H1 (cell line): Measurements from ENCODE around the gene RNF214. TPM values are rescaled to one million over a fixed set of nuclear protein-coding genes. Genes with fewer than 3 reads are reported as not detected.

Experiments used
- CTCF ChIA-PET: fragments of 300-600 bp; sonication (Branson Sonifier 250); formaldehyde crosslinking; loops from one replicate; lab custom pipeline; 2021; ENCODE audit not compliant: partially characterized antibody; lab: Charles Lee
- POLR2A ChIA-PET: fragments of 300-600 bp; sonication (Branson Sonifier 250); formaldehyde crosslinking; loops from one replicate; lab custom pipeline; 2021; ENCODE audit warnings: inconsistent platforms; ENCODE audit not compliant: partially characterized antibody; lab: Charles Lee
- DNase-seq, 2 experiments: peaks; one replicate each; pipeline versions ENCODE4 v3.0.0 to v3.0.0-alpha.2; 2010 to 2022; ENCODE audit warnings: low spot score in 2 of 2, low read depth in 1 of 2, mixed read lengths in 1 of 2
- FAIRE-seq: peaks from 2 replicates; lab custom pipeline; 2011; peaks lifted over from hg19 to GRCh38; lab: Jason Lieb, UNC
- H2AFZ ChIP-seq: 2 replicates; pipeline ENCODE4 v1.8.1; 2012; ENCODE audit warnings: low read length, inconsistent platforms
- H2AK5ac ChIP-seq: 2 replicates; pipeline ENCODE4 v1.6.1; 2013; ENCODE audit warnings: low read depth, low read length
- H2BK120ac ChIP-seq: replicated peaks from 2 replicates; pipeline ENCODE3; 2013; ENCODE audit warnings: low read depth, low read length, inconsistent platforms
- H2BK12ac ChIP-seq: 2 replicates; pipeline ENCODE4 v1.6.1; 2013; ENCODE audit warnings: low read depth, low read length
- H2BK15ac ChIP-seq: 2 replicates; pipeline ENCODE4 v1.6.1; 2013; ENCODE audit warnings: low read length
- H2BK20ac ChIP-seq: 2 replicates; pipeline ENCODE4 v1.6.1; 2013; ENCODE audit warnings: low read length
- H2BK5ac ChIP-seq: 2 replicates; pipeline ENCODE4 v1.6.1; 2013; ENCODE audit warnings: low read depth, low read length
- H3K14ac ChIP-seq: 2 replicates; pipeline ENCODE4 v1.6.1; 2013; ENCODE audit warnings: inconsistent platforms; ENCODE audit not compliant: insufficient read length
- H3K18ac ChIP-seq: 2 replicates; pipeline ENCODE4 v1.6.1; 2013; ENCODE audit warnings: low read length; ENCODE audit errors: extremely low read depth
- H3K23ac ChIP-seq: 2 replicates; pipeline ENCODE4 v1.6.1; 2013; ENCODE audit warnings: inconsistent platforms; ENCODE audit not compliant: insufficient read length
- H3K23me2 ChIP-seq: 2 replicates; pipeline ENCODE4 v1.6.1; 2013; ENCODE audit warnings: low read depth, low read length
- H3K27ac ChIP-seq: 2 replicates; pipeline ENCODE4 v1.6.1; 2011; ENCODE audit warnings: low read depth, low read length, inconsistent platforms
- H3K27me3 ChIP-seq, 4 experiments: replicated peaks in 1 of 4; 1 replicate in 1 of 4; 2 replicates in 3 of 4; pipeline versions ENCODE4 v1.6.1 to v1.8.1; 2011 to 2013; ENCODE audit warnings: low read length in 3 of 4, mild to moderate bottlenecking in 3 of 4, inconsistent platforms in 2 of 4, mixed read lengths in 2 of 4, moderate library complexity in 1 of 4; ENCODE audit not compliant: control insufficient read depth in 3 of 4, insufficient read depth in 3 of 4; ENCODE audit errors: extremely low read depth in 1 of 4
- H3K36me3 ChIP-seq, 4 experiments: 2 replicates each; pipeline versions ENCODE4 v1.6.1 to v1.8.1; 2011 to 2013; ENCODE audit warnings: mild to moderate bottlenecking in 4 of 4, low read length in 3 of 4, moderate library complexity in 2 of 4, control low read depth in 1 of 4, inconsistent platforms in 1 of 4; ENCODE audit not compliant: insufficient read depth in 4 of 4, control insufficient read depth in 2 of 4
- H3K4ac ChIP-seq: replicated peaks from 2 replicates; pipeline ENCODE3; 2013; ENCODE audit warnings: low read length, low read depth, mixed read lengths, inconsistent platforms; ENCODE audit not compliant: insufficient read length
- H3K4me1 ChIP-seq, 4 experiments: replicated peaks in 1 of 4; 1 replicate in 1 of 4; 2 replicates in 3 of 4; pipeline versions ENCODE4 v1.6.1 to v1.8.1; 2011 to 2013; ENCODE audit warnings: low read length in 3 of 4, inconsistent platforms in 2 of 4, mixed read lengths in 1 of 4; ENCODE audit not compliant: insufficient read depth in 4 of 4, control insufficient read depth in 3 of 4
- H3K4me2 ChIP-seq, 2 experiments: 2 replicates each; pipeline versions ENCODE4 v1.6.1 to v1.8.1; 2011 to 2013; ENCODE audit warnings: low read depth in 2 of 2, low read length in 2 of 2, control low read depth in 1 of 2, inconsistent platforms in 1 of 2, mild to moderate bottlenecking in 1 of 2; ENCODE audit not compliant: insufficient read depth in 1 of 2
- H3K4me3 ChIP-seq, 4 experiments: fragments of 200-600, 300-600 bp in 1 of 4; sonication (generic), shearing (Covaris generic), sonication (Bioruptor Twin) in 1 of 4; 2 replicates each; pipeline versions ENCODE4 v1.5.1 to v1.8.1; 2011 to 2016; ENCODE audit warnings: low read length in 4 of 4, low read depth in 3 of 4, control low read depth in 2 of 4, inconsistent platforms in 2 of 4, mild to moderate bottlenecking in 2 of 4, mixed read lengths in 1 of 4, moderate library complexity in 1 of 4; ENCODE audit not compliant: insufficient read depth in 2 of 4; ENCODE audit errors: extremely low read depth in 1 of 4
- H3K56ac ChIP-seq: replicated peaks from 2 replicates; pipeline ENCODE3; 2013; ENCODE audit warnings: low read depth, mild to moderate bottlenecking, mixed read lengths, low read length, inconsistent platforms; ENCODE audit not compliant: insufficient read length
- H3K79me1 ChIP-seq: 2 replicates; pipeline ENCODE4 v1.6.1; 2013; ENCODE audit warnings: low read depth, low read length, control low read depth
- H3K79me2 ChIP-seq, 2 experiments: 2 replicates each; pipeline versions ENCODE4 v1.6.1 to v1.8.1; 2012 to 2013; ENCODE audit warnings: low read length in 2 of 2, mild to moderate bottlenecking in 2 of 2, inconsistent platforms in 1 of 2; ENCODE audit not compliant: insufficient read depth in 2 of 2, control insufficient read depth in 1 of 2
- H3K9ac ChIP-seq, 4 experiments: replicated peaks in 1 of 4; 1 replicate in 1 of 4; 2 replicates in 3 of 4; pipeline versions ENCODE4 v1.6.1 to v1.8.1; 2011 to 2013; ENCODE audit warnings: low read depth in 3 of 4, low read length in 3 of 4, control low read depth in 2 of 4, mild to moderate bottlenecking in 2 of 4, moderate library complexity in 2 of 4, inconsistent platforms in 1 of 4; ENCODE audit errors: extremely low read depth in 1 of 4
- H3K9me3 ChIP-seq, 2 experiments: 2 replicates each; pipeline versions ENCODE4 v1.6.1 to v1.8.1; 2012 to 2013; ENCODE audit warnings: mild to moderate bottlenecking in 2 of 2, moderate library complexity in 2 of 2, control low read depth in 1 of 2, inconsistent platforms in 1 of 2, low read depth in 1 of 2, low read length in 1 of 2, mixed read lengths in 1 of 2; ENCODE audit not compliant: insufficient read depth in 2 of 2
- H4K20me1 ChIP-seq, 2 experiments: replicated peaks in 1 of 2; 2 replicates each; pipeline versions ENCODE3 to v1.8.1; 2011 to 2013; ENCODE audit warnings: inconsistent platforms in 2 of 2, low read length in 2 of 2, mild to moderate bottlenecking in 1 of 2; ENCODE audit not compliant: insufficient read depth in 2 of 2, control insufficient read depth in 1 of 2
- H4K5ac ChIP-seq: 2 replicates; pipeline ENCODE4 v1.6.1; 2013; ENCODE audit warnings: low read length, low read depth, mixed read lengths, inconsistent platforms; ENCODE audit not compliant: insufficient read length
- H4K8ac ChIP-seq: 2 replicates; pipeline ENCODE4 v1.8.0; 2013; ENCODE audit warnings: mild to moderate bottlenecking, moderate library complexity, low read length, inconsistent platforms; ENCODE audit not compliant: insufficient read depth; ENCODE audit errors: extremely low read depth
- H4K91ac ChIP-seq: replicated peaks from 2 replicates; pipeline ENCODE3; 2013; ENCODE audit warnings: low read length, mixed read lengths, inconsistent platforms; ENCODE audit not compliant: insufficient read length
- EZH2 ChIP-seq: fragments of 200-600 bp; sonication (generic); IDR thresholded peaks from 2 replicates; pipeline ENCODE4 v1.7.1; 2012; ENCODE audit warnings: low read depth, mild to moderate bottlenecking, moderate library complexity, low read length, inconsistent platforms; ENCODE audit not compliant: severe bottlenecking
- GABPA ChIP-seq: IDR thresholded peaks from 2 replicates; pipeline ENCODE4 v1.6.1; 2011; ENCODE audit warnings: mild to moderate bottlenecking, low read length, moderate library complexity, borderline replicate concordance; ENCODE audit not compliant: insufficient read depth
- HDAC6 ChIP-seq: IDR thresholded peaks from one replicate; pipeline ENCODE4 v1.7.1; 2012; ENCODE audit warnings: low read depth, mild to moderate bottlenecking, inconsistent platforms, low read length, moderate library complexity
- JUND ChIP-seq: IDR thresholded peaks from 2 replicates; pipeline ENCODE4 v1.6.1; 2011; ENCODE audit warnings: mild to moderate bottlenecking, improper control_type of control experiment, low read length
- POLR2A ChIP-seq, 2 experiments: IDR thresholded peaks; 1 replicate in 1 of 2; 2 replicates in 1 of 2; pipeline ENCODE4 v1.6.1; 2011; ENCODE audit warnings: low read depth in 2 of 2, low read length in 2 of 2, mild to moderate bottlenecking in 2 of 2; ENCODE audit errors: control extremely low read depth in 1 of 2
- RNF2 ChIP-seq: fragments of 200-900, 300-1000 bp; sonication (generic); IDR thresholded peaks from 2 replicates; pipeline ENCODE4 v1.7.1; 2016; ENCODE audit warnings: borderline replicate concordance, low read depth, mild to moderate bottlenecking, antibody characterized with exemption, low read length; ENCODE audit not compliant: poor library complexity, severe bottlenecking; ENCODE audit errors: missing control alignments
- SIN3A ChIP-seq, 2 experiments: IDR thresholded peaks in 1 of 2; conservative IDR thresholded peaks in 1 of 2; 2 replicates each; pipeline ENCODE4 v1.6.1; 2011 to 2012; ENCODE audit warnings: low read length in 2 of 2, improper control_type of control experiment in 1 of 2, low read depth in 1 of 2, mild to moderate bottlenecking in 1 of 2
- SP4 ChIP-seq: IDR thresholded peaks from 2 replicates; pipeline ENCODE4 v1.6.1; 2012; ENCODE audit warnings: low read length, inconsistent platforms
- YY1 ChIP-seq: IDR thresholded peaks from 2 replicates; pipeline ENCODE4 v1.6.1; 2011; ENCODE audit warnings: low read depth, mild to moderate bottlenecking, low read length
- WGBS, 2 experiments: shearing (Covaris generic) in 1 of 2; methylation state at CpG; one replicate each; pipeline versions ENCODE4 v1.1.6 to v1.1.7; 2013 to 2015; ENCODE audit warnings: low lambda C conversion rate in 2 of 2, mixed read lengths in 2 of 2, inconsistent platforms in 1 of 2, low coverage in 1 of 2, missing lambda C conversion rate in 1 of 2; ENCODE audit not compliant: insufficient replicate concordance in 2 of 2, insufficient coverage in 1 of 2, insufficient read length in 1 of 2; ENCODE audit errors: extremely low coverage in 1 of 2, missing lambda C conversion rate in 1 of 2; 5-methylcytosine and 5-hydroxymethylcytosine counted together
- polyA plus RNA-seq, 7 experiments: library from polyadenylated mRNA; depleted of rRNA in 3 of 7; stranded (reverse) in 5 of 7; unstranded in 2 of 7; fragments of >200 nt in 5 of 7; fragments of 200-250 nt in 2 of 7; gene quantifications; 1 replicate in 5 of 7; 2 replicates in 1 of 7; 4 replicates in 1 of 7; pipeline versions ENCODE4 v1.2.1 to v1.2.3, GENCODE V29; 2011 to 2013; ENCODE audit warnings: missing spikeins in 2 of 7, mixed read lengths in 2 of 7
- total RNA-seq: library from RNA; stranded (reverse); fragmentation: NEBNext Ultra II Directional; extraction: Animal tissue kit (Norgen Biotek cat#: 25700); gene quantifications from 2 replicates; pipeline ENCODE4 v1.2.1, GENCODE V29; 2021

The RNF214 gene
- total and polyA plus RNA-seq, 2 of the 8 experiments (the other 6 are each of a cell fraction or from before 2014, with no cell fraction given) = 34.9 to 35.6 TPM

DNA sequence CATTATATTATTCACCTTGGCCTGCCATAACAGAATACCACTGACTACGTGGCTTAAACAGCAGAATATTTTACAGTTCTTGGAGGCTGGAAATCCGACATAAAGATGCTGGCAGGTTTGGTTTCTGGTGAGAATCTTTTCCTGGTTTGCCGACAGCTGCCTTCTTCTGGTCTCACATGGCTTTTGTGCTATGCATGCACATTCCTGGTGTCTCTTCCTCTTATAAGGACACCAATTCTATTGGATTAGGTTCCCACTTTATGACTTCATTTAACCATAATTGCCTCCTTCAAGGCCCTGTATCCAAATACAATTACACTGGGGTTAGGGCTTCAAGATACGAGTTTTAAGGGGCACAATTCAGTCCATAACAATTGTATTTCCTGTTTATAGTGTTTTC, 17.1 kb downstream of the RNF214 start:
- Histone ChIP-seq H3K36me3 (peaks cover 4 to 53% (median 29%) of the 10 kb centered on the region in 4 experiments; a peak in 7 of 8 replicates), H2AFZ (no peak overlapping the region), H3K4ac (no peak overlapping the region), H2BK12ac (no peak overlapping the region), H3K14ac (no peak overlapping the region), H4K5ac (no peak overlapping the region), H4K8ac (no peak overlapping the region), H3K56ac (no peak overlapping the region), H3K79me2 (no peaks in the 10 kb centered on the region), H3K23me2 (no peaks in the 10 kb centered on the region), H3K79me1 (no peaks in the 10 kb centered on the region), H3K4me1 (no peaks in the 10 kb centered on the region), H3K23ac (no peak overlapping the region), H3K27me3 (no peaks in the 10 kb centered on the region), H2BK15ac (no peak overlapping the region), H3K18ac (no peak overlapping the region), H3K9ac (no peak overlapping the region), H3K27ac (no peak overlapping the region), H3K4me3 (no peak overlapping the region), H4K91ac (no peak overlapping the region), H4K20me1 (no peaks in the 10 kb centered on the region), H2BK5ac (no peak overlapping the region), H3K4me2 (no peak overlapping the region), H3K9me3 (no peaks in the 10 kb centered on the region), H2BK20ac (no peak overlapping the region), H2BK120ac (no peak overlapping the region), H2AK5ac (no peak overlapping the region)
- no peak for DNase-seq
- CTCF ChIA-PET = no interaction called here
- POLR2A ChIA-PET = no interaction called here
- no peak for FAIRE-seq
- TF ChIP-seq GABPA (no peak), YY1 (no peak), RNF2 (no peak), SP4 (no peak), SIN3A (conservative IDR thresholded peaks at IDR 0.05 in 1 of 2, IDR thresholded peaks at IDR 0.05 in 1 of 2; ENCODE audit: low read depth in 1 of 2, low read length in 2 of 2) (no peak), POLR2A (IDR thresholded peaks at IDR 0.05; ENCODE audit: control extremely low read depth in 1 of 2, low read depth in 2 of 2, low read length in 2 of 2) (no peak), EZH2 (no peak), JUND (no peak), HDAC6 (no peak)
- WGBS, 2 experiments = 92% methylated on average over 4 of the region's 4 CpGs; no CpG with 5 or more reads in 1 of the 2 experiments
